ENCODE results near the gene IQGAP2. TPM values are rescaled to one million over a fixed set of nuclear protein-coding genes. Genes with fewer than 3 reads are reported as not detected.
A peak's percentile ranks its signal among the peaks of the same experiment; 100 is the strongest.

IQGAP2 gene
- total RNA-seq, 3 donors from 2014 or later (not counting 1 experiment from before 2014, with no cell fraction given), result 172 to 218 (median 207) TPM

DNA sequence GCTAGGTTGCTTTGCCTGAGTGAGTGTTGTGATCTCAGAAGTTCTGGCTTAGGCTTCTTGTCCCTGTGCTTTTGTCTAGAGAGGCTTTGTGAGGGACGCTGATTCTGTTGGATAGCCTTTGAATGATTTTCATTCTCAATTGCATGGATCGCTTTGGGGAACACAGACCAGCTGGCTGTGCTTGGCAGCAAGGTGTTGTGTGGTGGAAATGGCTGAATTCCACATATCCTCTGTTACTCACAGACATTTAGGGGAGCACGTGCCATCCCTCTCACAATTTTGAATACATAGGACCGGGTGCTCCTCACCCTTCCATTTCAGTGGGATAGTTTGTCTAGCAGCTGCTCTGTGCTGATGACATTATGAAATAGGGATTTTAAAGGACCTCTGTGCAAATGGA, 76.2 kb downstream of the IQGAP2 start:
- no peaks in the 10 kb centered on the region for H3K27me3 Mint-ChIP-seq (ENCODE audit: low read depth in 2 of 2)

GRCh38 chr5:76479973-76480667, 77.0 kb downstream of the IQGAP2 start:
- TF ChIP-seq, protein P1, sequence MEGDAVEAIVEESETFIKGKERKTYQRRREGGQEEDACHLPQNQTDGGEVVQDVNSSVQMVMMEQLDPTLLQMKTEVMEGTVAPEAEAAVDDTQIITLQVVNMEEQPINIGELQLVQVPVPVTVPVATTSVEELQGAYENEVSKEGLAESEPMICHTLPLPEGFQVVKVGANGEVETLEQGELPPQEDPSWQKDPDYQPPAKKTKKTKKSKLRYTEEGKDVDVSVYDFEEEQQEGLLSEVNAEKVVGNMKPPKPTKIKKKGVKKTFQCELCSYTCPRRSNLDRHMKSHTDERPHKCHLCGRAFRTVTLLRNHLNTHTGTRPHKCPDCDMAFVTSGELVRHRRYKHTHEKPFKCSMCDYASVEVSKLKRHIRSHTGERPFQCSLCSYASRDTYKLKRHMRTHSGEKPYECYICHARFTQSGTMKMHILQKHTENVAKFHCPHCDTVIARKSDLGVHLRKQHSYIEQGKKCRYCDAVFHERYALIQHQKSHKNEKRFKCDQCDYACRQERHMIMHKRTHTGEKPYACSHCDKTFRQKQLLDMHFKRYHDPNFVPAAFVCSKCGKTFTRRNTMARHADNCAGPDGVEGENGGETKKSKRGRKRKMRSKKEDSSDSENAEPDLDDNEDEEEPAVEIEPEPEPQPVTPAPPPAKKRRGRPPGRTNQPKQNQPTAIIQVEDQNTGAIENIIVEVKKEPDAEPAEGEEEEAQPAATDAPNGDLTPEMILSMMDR (IDR thresholded peaks at IDR 0.05), result no peak
- Mint-ChIP-seq H3K9me3 (no peaks in the 10 kb centered on the region), H3K36me3 (no peaks in the 10 kb centered on the region), H3K27me3 (ENCODE audit: low read depth in 2 of 2) (no peaks in the 10 kb centered on the region), H3K27ac (peak overlapping the region; percentile 75 to 83), H3K4me1 (peaks cover 78 to 79% of the 10 kb centered on the region in 2 donors), H3K4me3 (peak overlapping the region; percentile 25)
- Histone ChIP-seq H3K4me1 (ENCODE audit: control insufficient read depth, insufficient read depth, low read length) (peaks cover 30% of the 10 kb centered on the region), H3K27ac (ENCODE audit: low read length) (no peak overlapping the region), H3K36me3 (ENCODE audit: control insufficient read depth, insufficient read depth, low read length) (peaks cover 3% of the 10 kb centered on the region), H3K4me3 (ENCODE audit: low read length) (no peak overlapping the region), H3K9me3 (ENCODE audit: control insufficient read depth, insufficient read depth, low read length) (no peaks in the 10 kb centered on the region), H3K27me3 (ENCODE audit: control insufficient read depth, insufficient read depth, low read length) (no peaks in the 10 kb centered on the region)
- ATAC-seq (peak; percentile 40 to 67 (median 66)), DNase-seq (no peak)
- 63% methylated on average over 3 of the region's 4 CpGs for WGBS (ENCODE audit: insufficient coverage)
- intact Hi-C loops (cut with micrococcal nuclease), result no loop called here

More for the DNA sequence above, 76.2 kb downstream of the IQGAP2 start:
- peak overlapping the region; percentile 75 to 83 for H3K27ac Mint-ChIP-seq
- intact Hi-C loops (cut with micrococcal nuclease), result no loop called here
- H3K36me3 ChIP-seq (ENCODE audit: control insufficient read depth, insufficient read depth, low read length), result peaks cover 3% of the 10 kb centered on the region
- H3K27me3 ChIP-seq (ENCODE audit: control insufficient read depth, insufficient read depth, low read length), result no peaks in the 10 kb centered on the region
- peak overlapping the region; percentile 11 for H3K4me3 Mint-ChIP-seq
- H3K9me3 Mint-ChIP-seq, result no peaks in the 10 kb centered on the region
- no peak for DNase-seq
- peaks cover 78 to 79% of the 10 kb centered on the region in 2 donors for H3K4me1 Mint-ChIP-seq
- WGBS (ENCODE audit: insufficient coverage), result 100% methylated on average over 2 of the region's 4 CpGs
- no peak for ATAC-seq
- H3K36me3 Mint-ChIP-seq, result no peaks in the 10 kb centered on the region
- no peaks in the 10 kb centered on the region for H3K9me3 ChIP-seq (ENCODE audit: control insufficient read depth, insufficient read depth, low read length)
- no peak overlapping the region for H3K4me3 ChIP-seq (ENCODE audit: low read length)
- TF ChIP-seq, protein P1 (IDR thresholded peaks at IDR 0.05), result no peak
- peak overlapping the region; percentile 2 for H3K27ac ChIP-seq (ENCODE audit: low read length)
- H3K4me1 ChIP-seq (ENCODE audit: control insufficient read depth, insufficient read depth, low read length), result peaks cover 32% of the 10 kb centered on the region

GRCh38 chr5:76482984-76483383, 79.9 kb downstream of the IQGAP2 start:
- no peaks in the 10 kb centered on the region for H3K9me3 Mint-ChIP-seq
- Histone ChIP-seq H3K27ac (ENCODE audit: low read length) (no peak overlapping the region), H3K4me1 (ENCODE audit: control insufficient read depth, insufficient read depth, low read length) (peaks cover 18% of the 10 kb centered on the region), H3K9me3 (ENCODE audit: control insufficient read depth, insufficient read depth, low read length) (no peaks in the 10 kb centered on the region), H3K4me3 (ENCODE audit: low read length) (no peak overlapping the region), H3K36me3 (ENCODE audit: control insufficient read depth, insufficient read depth, low read length) (peaks cover 3% of the 10 kb centered on the region), H3K27me3 (ENCODE audit: control insufficient read depth, insufficient read depth, low read length) (no peaks in the 10 kb centered on the region)
- H3K4me1 Mint-ChIP-seq, result peaks cover 70 to 76% of the 10 kb centered on the region in 2 donors
- no peaks in the 10 kb centered on the region for H3K36me3 Mint-ChIP-seq
- H3K4me3 Mint-ChIP-seq, result no peak overlapping the region
- DNase-seq (no peak), ATAC-seq (no peak)
- no peaks in the 10 kb centered on the region for H3K27me3 Mint-ChIP-seq (ENCODE audit: low read depth in 2 of 2)
- TF ChIP-seq, protein P1 (IDR thresholded peaks at IDR 0.05), result no peak
- intact Hi-C loops (cut with micrococcal nuclease), result no loop called here
- H3K27ac Mint-ChIP-seq, result peak overlapping the region; percentile 75 to 83
- WGBS (ENCODE audit: insufficient coverage), result 87% methylated on average over 2 of the region's 4 CpGs
